Fibroblast of villous mesenchyme (primary cell): ENCODE data around the gene FKBP15. TPM values are rescaled to one million over a fixed set of nuclear protein-coding genes. Genes with fewer than 3 reads are reported as not detected.
A peak's percentile ranks its signal among the peaks of the same experiment; 100 is the strongest.

Experiments
- DNase-seq: peaks from one replicate; pipeline ENCODE4 v3.0.0-alpha.2; 2010; ENCODE audit warnings: low read depth
- H3K4me3 ChIP-seq: 2 replicates; pipeline ENCODE4 v1.5.1; 2011; ENCODE audit warnings: low read depth, mild to moderate bottlenecking, low read length
- CTCF ChIP-seq: IDR thresholded peaks from 2 replicates; pipeline ENCODE4 v1.5.1; 2012; ENCODE audit warnings: low read depth, mild to moderate bottlenecking, low read length; ENCODE audit not compliant: insufficient read depth
- total RNA-seq: library from RNA; depleted of rRNA; stranded (reverse); fragments of >200 nt; gene quantifications from 2 replicates; pipeline ENCODE4 v1.2.3, GENCODE V29; 2012

The FKBP15 gene
- total RNA-seq, 1 donor = 25.9 TPM

- no peak overlapping the region for H3K4me3 ChIP-seq
- no peak for DNase-seq
- TF ChIP-seq CTCF = no peak
Measured at GRCh38 chr9:113210815-113211214, 10.3 kb downstream of the FKBP15 start.

- DNase-seq = no peak
- no peak for TF ChIP-seq CTCF
- H3K4me3 ChIP-seq = no peak overlapping the region
Measured at GRCh38 chr9:113205861-113206260, 15.2 kb downstream of the FKBP15 start.

- no peak for DNase-seq
- TF ChIP-seq CTCF = no peak
- no peak overlapping the region for H3K4me3 ChIP-seq
Measured at GRCh38 chr9:113205432-113205831, 15.6 kb downstream of the FKBP15 start.

GRCh38 chr9:113199683-113200329 is 21.3 kb downstream of the FKBP15 start:
- TF ChIP-seq CTCF = no peak
- DNase-seq = no peak
- no peak overlapping the region for H3K4me3 ChIP-seq

GRCh38 chr9:113192455-113192854 is 28.6 kb downstream of the FKBP15 start:
- no peak overlapping the region for H3K4me3 ChIP-seq
- no peak for TF ChIP-seq CTCF
- DNase-seq = no peak

- peak overlapping the region; percentile 41 for H3K4me3 ChIP-seq
- TF ChIP-seq CTCF = no peak
- DNase-seq = peak; percentile 97
Measured at GRCh38 chr9:113187929-113188595, 33.0 kb downstream of the FKBP15 start.
